ENCODE data around the gene PSMB1. TPM values are rescaled to one million over a fixed set of nuclear protein-coding genes. Genes with fewer than 3 reads are reported as not detected.
"Not testable (repeated sequence)": the region's sequence is repeated elsewhere in the genome, so short reads cannot be mapped to it uniquely, and the experiment has no call there.

PSMB1 gene
- total RNA-seq, 4 donors from 2014 or later: 127 to 201 (median 193) TPM

DNA sequence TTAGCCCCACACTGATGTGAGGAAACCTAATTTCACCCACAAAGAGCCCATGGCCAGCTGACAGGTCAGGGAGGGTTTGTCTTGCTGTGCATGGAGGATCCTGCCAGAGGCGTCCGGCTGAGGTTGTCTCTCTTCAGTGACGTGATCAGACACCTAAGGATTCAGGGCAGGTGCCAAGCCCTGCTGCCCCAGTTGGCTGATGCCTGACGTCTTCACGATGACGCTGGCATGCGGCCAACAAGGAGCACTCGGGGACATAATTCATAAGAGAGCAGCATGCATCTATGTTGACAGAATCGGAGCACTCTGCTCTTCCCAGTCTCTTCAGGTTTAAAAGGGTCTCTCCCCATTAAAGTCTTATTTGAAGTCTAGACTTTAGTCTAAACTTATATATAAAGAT is 47.8 kb downstream of the PSMB1 start:
- TF ChIP-seq POLR2AphosphoS5 (IDR thresholded peaks at IDR 0.05): no peak
- TF ChIP-seq EP300 (IDR thresholded peaks at IDR 0.05): no peak
- TF ChIP-seq, protein P1, sequence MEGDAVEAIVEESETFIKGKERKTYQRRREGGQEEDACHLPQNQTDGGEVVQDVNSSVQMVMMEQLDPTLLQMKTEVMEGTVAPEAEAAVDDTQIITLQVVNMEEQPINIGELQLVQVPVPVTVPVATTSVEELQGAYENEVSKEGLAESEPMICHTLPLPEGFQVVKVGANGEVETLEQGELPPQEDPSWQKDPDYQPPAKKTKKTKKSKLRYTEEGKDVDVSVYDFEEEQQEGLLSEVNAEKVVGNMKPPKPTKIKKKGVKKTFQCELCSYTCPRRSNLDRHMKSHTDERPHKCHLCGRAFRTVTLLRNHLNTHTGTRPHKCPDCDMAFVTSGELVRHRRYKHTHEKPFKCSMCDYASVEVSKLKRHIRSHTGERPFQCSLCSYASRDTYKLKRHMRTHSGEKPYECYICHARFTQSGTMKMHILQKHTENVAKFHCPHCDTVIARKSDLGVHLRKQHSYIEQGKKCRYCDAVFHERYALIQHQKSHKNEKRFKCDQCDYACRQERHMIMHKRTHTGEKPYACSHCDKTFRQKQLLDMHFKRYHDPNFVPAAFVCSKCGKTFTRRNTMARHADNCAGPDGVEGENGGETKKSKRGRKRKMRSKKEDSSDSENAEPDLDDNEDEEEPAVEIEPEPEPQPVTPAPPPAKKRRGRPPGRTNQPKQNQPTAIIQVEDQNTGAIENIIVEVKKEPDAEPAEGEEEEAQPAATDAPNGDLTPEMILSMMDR (IDR thresholded peaks at IDR 0.05): no peak
- TF ChIP-seq POLR2A (IDR thresholded peaks at IDR 0.05): no peak
- DNase-seq (ENCODE audit: low spot score in 2 of 2): no peak
- WGBS: 14% methylated on average over 5 of the region's 9 CpGs

DNA sequence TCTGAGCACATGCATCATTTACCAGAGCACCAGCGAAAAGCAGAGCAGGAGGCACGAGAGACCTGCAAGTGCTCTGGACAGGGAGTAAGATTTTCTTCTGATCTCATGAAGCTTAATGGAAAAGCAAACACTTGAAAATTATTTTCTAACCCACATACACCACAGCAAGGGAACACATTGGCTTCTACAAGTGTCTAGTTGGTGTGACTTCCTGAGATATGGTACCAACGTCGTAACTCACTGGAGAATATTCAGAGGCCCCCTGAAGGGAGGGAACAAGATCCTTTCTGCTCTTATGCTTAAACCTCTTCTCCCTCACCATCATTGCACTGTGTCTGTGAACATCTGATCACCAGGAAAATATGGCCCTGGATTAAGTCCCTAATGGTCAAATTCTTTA is 48.6 kb downstream of the PSMB1 start:
- 67% methylated on average over 4 of the region's 4 CpGs for WGBS
- peaks cover 41% of the 10 kb centered on the region for H3K27me3 ChIP-seq
- no peaks in the 10 kb centered on the region for H3K4me1 ChIP-seq
- no peak for DNase-seq (ENCODE audit: low spot score in 2 of 2)
- no peaks in the 10 kb centered on the region for H3K36me3 ChIP-seq
- TF ChIP-seq, protein P1 (IDR thresholded peaks at IDR 0.05): no peak
- no peak for TF ChIP-seq POLR2A (IDR thresholded peaks at IDR 0.05)
- no peak for TF ChIP-seq POLR2AphosphoS5 (IDR thresholded peaks at IDR 0.05)
- no peak for TF ChIP-seq EP300 (IDR thresholded peaks at IDR 0.05)
- H3K9me3 ChIP-seq: no peaks in the 10 kb centered on the region
- no peak overlapping the region for H3K27ac ChIP-seq
- H3K4me3 ChIP-seq: no peak overlapping the region

More for the DNA sequence above, 47.8 kb downstream of the PSMB1 start:
- Histone ChIP-seq H3K27ac (no peak overlapping the region), H3K27me3 (peaks cover 38% of the 10 kb centered on the region), H3K4me1 (no peaks in the 10 kb centered on the region), H3K4me3 (no peak overlapping the region), H3K9me3 (no peaks in the 10 kb centered on the region), H3K36me3 (no peaks in the 10 kb centered on the region)

DNA sequence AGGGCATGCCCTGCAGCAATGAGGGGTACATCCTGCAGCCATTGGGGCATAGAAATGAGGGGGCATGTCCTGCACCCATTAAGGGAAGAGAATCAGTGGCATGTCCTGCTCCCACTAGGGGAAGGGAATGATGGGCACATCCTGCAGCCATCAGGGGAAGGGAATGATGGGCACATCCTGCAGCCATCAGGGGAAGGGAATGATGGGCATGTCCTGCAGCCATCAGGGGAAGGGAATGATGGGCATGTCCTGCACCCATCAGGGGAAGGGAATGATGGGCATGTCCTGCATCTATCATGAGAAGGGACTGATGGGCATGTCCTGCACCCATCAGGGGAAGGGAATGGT is 49.7 kb downstream of the PSMB1 start:
- Histone ChIP-seq H3K9me3 (no peaks in the 10 kb centered on the region), H3K27ac (no peak overlapping the region), H3K4me1 (no peaks in the 10 kb centered on the region), H3K36me3 (no peaks in the 10 kb centered on the region), H3K4me3 (no peak overlapping the region), H3K27me3 (peaks cover 41% of the 10 kb centered on the region)
- no peak for DNase-seq (ENCODE audit: low spot score in 2 of 2)
- TF ChIP-seq, protein P1 (IDR thresholded peaks at IDR 0.05): no peak
- TF ChIP-seq POLR2A (IDR thresholded peaks at IDR 0.05) (no peak), POLR2AphosphoS5 (IDR thresholded peaks at IDR 0.05) (no peak), EP300 (IDR thresholded peaks at IDR 0.05) (no peak)

DNA sequence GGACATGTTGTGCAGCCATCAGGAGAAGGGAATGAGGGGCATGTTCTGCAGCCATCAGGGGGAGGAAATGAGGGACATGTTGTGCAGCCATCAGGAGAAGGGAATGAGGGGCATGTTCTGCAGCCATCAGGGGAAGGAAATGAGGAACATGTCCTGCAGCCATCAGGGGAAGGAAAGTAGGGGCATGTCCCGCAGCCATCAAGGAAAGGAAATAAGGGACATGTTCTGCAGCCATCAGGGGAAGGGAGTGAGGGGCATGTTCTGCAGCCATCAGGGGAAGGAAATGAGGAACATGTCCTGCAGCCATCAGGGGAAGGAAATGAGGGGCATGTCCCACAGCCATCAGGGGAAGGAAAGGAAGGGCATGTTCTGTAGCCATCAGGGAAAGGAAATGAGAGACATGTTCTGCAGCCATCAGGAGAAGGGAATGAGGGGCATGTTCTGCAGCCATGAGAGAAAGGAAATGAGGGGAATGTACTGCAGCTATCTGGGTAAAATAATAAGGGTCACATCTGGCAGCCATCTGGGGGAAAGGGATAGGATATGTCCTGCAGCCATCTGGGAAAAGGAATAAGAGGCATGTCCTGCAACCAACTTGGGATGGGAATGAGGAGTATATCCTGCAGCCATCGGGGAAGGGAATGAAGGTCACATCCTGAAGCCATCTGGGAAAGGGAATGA is 50.2 kb downstream of the PSMB1 start:
- 66% methylated on average over 2 of the region's 2 CpGs for WGBS
- not testable (repeated sequence) for H3K27ac ChIP-seq; H3K4me1 ChIP-seq; DNase-seq (ENCODE audit: low spot score in 2 of 2); H3K36me3 ChIP-seq; H3K4me3 ChIP-seq; H3K9me3 ChIP-seq
- peaks cover 41% of the 10 kb centered on the region for H3K27me3 ChIP-seq

DNA sequence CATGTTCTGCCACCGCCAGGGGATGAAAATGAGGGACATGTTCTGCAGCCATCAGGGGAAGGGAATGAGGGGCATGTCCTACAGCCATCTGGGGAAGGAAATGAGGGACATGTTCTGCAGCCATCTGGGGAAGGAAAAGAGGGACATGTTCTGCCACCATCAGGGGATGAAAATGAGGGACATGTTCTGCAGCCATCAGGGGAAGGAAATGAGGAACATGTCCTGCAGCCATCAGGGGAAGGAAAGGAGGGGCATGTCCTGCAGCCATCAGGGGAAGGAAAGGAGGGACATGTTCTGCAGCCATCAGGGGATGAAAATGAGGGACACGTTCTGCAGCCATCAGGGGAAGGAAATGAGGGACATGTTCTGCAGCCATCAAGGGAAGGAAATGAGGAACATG is 50.8 kb downstream of the PSMB1 start:
- DNase-seq (ENCODE audit: low spot score in 2 of 2); H3K4me1 ChIP-seq; H3K27ac ChIP-seq; H3K4me3 ChIP-seq; H3K36me3 ChIP-seq; H3K9me3 ChIP-seq: not testable (repeated sequence)
- 72% methylated on average over 2 of the region's 2 CpGs for WGBS
- peaks cover 41% of the 10 kb centered on the region for H3K27me3 ChIP-seq

DNA sequence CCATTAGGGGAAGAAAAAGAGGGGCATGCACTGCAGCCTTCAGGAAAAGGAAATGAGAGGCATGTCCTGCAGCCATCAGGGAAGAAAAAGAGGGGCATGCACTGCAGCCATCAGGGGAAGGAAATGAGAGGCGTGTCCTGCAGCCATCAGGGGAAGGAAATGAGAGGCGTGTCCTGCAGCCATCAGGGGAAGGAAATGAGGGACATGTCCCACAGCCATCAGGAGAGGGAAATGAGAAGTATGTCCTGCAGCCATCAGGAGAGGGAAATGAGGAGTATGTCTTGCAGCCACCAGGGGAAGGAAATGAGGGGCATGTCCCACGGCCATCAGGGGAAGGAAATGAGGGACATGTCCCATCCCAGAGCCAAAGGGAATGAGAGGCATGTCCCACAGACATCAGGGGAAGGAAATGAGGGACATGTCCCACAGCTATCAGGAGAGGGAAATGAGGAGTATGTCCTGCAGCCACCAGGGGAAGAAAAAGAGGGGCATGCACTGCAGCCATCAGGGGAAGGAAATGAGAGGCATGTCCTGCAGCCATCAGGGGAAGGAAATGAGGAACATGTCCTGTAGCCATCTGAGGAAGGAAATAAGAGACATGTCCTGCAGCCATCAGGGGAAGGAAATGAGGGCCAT is 52.0 kb downstream of the PSMB1 start:
- Histone ChIP-seq H3K4me3 (no peak overlapping the region), H3K4me1 (no peaks in the 10 kb centered on the region), H3K27ac (no peak overlapping the region), H3K27me3 (peaks cover 35% of the 10 kb centered on the region), H3K9me3 (no peaks in the 10 kb centered on the region), H3K36me3 (no peaks in the 10 kb centered on the region)
- DNase-seq (ENCODE audit: low spot score in 2 of 2): no peak
- 69% methylated on average over 3 of the region's 3 CpGs for WGBS
- TF ChIP-seq POLR2A (IDR thresholded peaks at IDR 0.05) (no peak), POLR2AphosphoS5 (IDR thresholded peaks at IDR 0.05) (no peak), EP300 (IDR thresholded peaks at IDR 0.05) (no peak)
- TF ChIP-seq, protein P1 (IDR thresholded peaks at IDR 0.05): no peak
